B cell (primary cell): ENCODE data around the gene AKT1. TPM values are rescaled to one million over a fixed set of nuclear protein-coding genes. Genes with fewer than 3 reads are reported as not detected.
A peak's percentile ranks its signal among the peaks of the same experiment; 100 is the strongest.

Experiments used
- ATAC-seq: fragments of 200-7000 bp; cut with Tn5 transposase; one replicate; pipeline ENCODE4 v1.10.0; 2021; ENCODE audit warnings: low read depth, mild to moderate bottlenecking, moderate number of reproducible peaks, moderate library complexity
- CTCF ChIA-PET: fragments of 350-600 bp; sonication (Branson Sonifier 250); formaldehyde crosslinking; loops from one replicate; lab custom pipeline; 2021; ENCODE audit warnings: antibody characterized with exemption, inconsistent platforms; lab: Charles Lee
- POLR2A ChIA-PET: fragments of 350-600 bp; sonication (Branson Sonifier 250); formaldehyde crosslinking; loops from one replicate; lab custom pipeline; 2021; ENCODE audit warnings: antibody characterized with exemption; lab: Charles Lee
- DNase-seq: peaks from one replicate; pipeline ENCODE4 v3.0.0; 2013
- H2AFZ ChIP-seq: 2 replicates; pipeline ENCODE4 v1.6.1; 2012; ENCODE audit warnings: mild to moderate bottlenecking, low read depth, low read length; ENCODE audit not compliant: insufficient read depth, poor library complexity, severe bottlenecking
- H3K27ac ChIP-seq, 2 donors: 1 replicate in 1 of 2; 2 replicates in 1 of 2; pipeline ENCODE4 v1.5.1; 2012 to 2013; ENCODE audit warnings: low read length in 2 of 2, mild to moderate bottlenecking in 2 of 2, moderate library complexity in 1 of 2
- H3K27me3 ChIP-seq, 4 experiments: fragments of 200-600 bp in 1 of 4; sonication (generic) in 1 of 4; replicated peaks in 1 of 4; 1 replicate in 2 of 4; 2 replicates in 2 of 4; pipeline versions ENCODE4 v1.6.1 to v1.7.0; 2013 to 2016; ENCODE audit warnings: low read length in 3 of 4, mild to moderate bottlenecking in 2 of 4, mixed read lengths in 1 of 4, moderate library complexity in 1 of 4; ENCODE audit not compliant: insufficient read depth in 4 of 4, control insufficient read depth in 3 of 4; ENCODE audit errors: control extremely low read depth in 1 of 4
- H3K36me3 ChIP-seq, 2 experiments: replicated peaks in 1 of 2; 1 replicate in 1 of 2; 2 replicates in 1 of 2; pipeline versions ENCODE4 v1.6.1 to v1.7.1; 2013; ENCODE audit warnings: low read length in 1 of 2; ENCODE audit not compliant: insufficient read depth in 2 of 2, control insufficient read depth in 1 of 2; ENCODE audit errors: control extremely low read depth in 1 of 2, extremely low read depth in 1 of 2
- H3K4me1 ChIP-seq, 2 donors: fragments of 200-600 bp in 1 of 2; sonication (generic) in 1 of 2; 1 replicate in 1 of 2; 2 replicates in 1 of 2; pipeline versions ENCODE4 v1.5.1 to v1.6.1; 2013 to 2017; ENCODE audit warnings: low read length in 2 of 2; ENCODE audit not compliant: control insufficient read depth in 2 of 2, insufficient read depth in 2 of 2
- H3K4me2 ChIP-seq: replicated peaks from 2 replicates; pipeline ENCODE3; 2012; ENCODE audit warnings: mild to moderate bottlenecking, low read depth, low read length; ENCODE audit not compliant: poor library complexity, severe bottlenecking
- H3K4me3 ChIP-seq, 5 experiments: fragments of 200-600 bp in 1 of 5; sonication (generic) in 1 of 5; 1 replicate in 3 of 5; 2 replicates in 2 of 5; pipeline versions ENCODE4 v1.5.1 to v1.7.0; 2011 to 2016; ENCODE audit warnings: low read length in 4 of 5, mild to moderate bottlenecking in 4 of 5, low read depth in 2 of 5, control low read depth in 1 of 5, moderate library complexity in 1 of 5; ENCODE audit not compliant: insufficient read depth in 1 of 5; ENCODE audit errors: control extremely low read depth in 1 of 5, extremely low read depth in 1 of 5
- H3K79me2 ChIP-seq: fragments of 200-600 bp; sonication (generic); one replicate; pipeline ENCODE4 v1.6.0; 2016; ENCODE audit warnings: low read length; ENCODE audit not compliant: control insufficient read depth, insufficient read depth
- H3K9ac ChIP-seq: fragments of 200-600 bp; sonication (generic); 2 replicates; pipeline ENCODE4 v1.6.1; 2017; ENCODE audit warnings: mild to moderate bottlenecking, low read length, moderate library complexity
- H3K9me3 ChIP-seq, 3 donors: one replicate each; pipeline versions ENCODE4 v1.6.1 to v1.7.1; 2013; ENCODE audit warnings: low read length in 2 of 3; ENCODE audit not compliant: control insufficient read depth in 2 of 3, insufficient read depth in 1 of 3; ENCODE audit errors: control extremely low read depth in 1 of 3
- H4K20me1 ChIP-seq: 2 replicates; pipeline ENCODE4 v1.6.0; 2012; ENCODE audit warnings: mild to moderate bottlenecking, low read length; ENCODE audit not compliant: insufficient read depth, control insufficient read depth, poor library complexity, severe bottlenecking
- H3K27ac Mint-ChIP-seq: one replicate; pipeline ENCODE4 v1.8.0; 2021; ENCODE audit warnings: mixed read lengths
- H3K27me3 Mint-ChIP-seq: one replicate; pipeline ENCODE4 v1.8.0; 2021; ENCODE audit warnings: mixed read lengths
- H3K4me1 Mint-ChIP-seq: one replicate; pipeline ENCODE4 v1.8.0; 2021; ENCODE audit warnings: mixed read lengths
- H3K4me3 Mint-ChIP-seq: one replicate; pipeline ENCODE4 v1.8.0; 2021; ENCODE audit warnings: mixed read lengths
- H3K9me3 Mint-ChIP-seq: one replicate; pipeline ENCODE4 v1.8.0; 2022; ENCODE audit warnings: mixed read lengths; ENCODE audit not compliant: insufficient read depth
- EZH2 ChIP-seq: IDR thresholded peaks from 2 replicates; pipeline ENCODE4 v1.6.1; 2012; ENCODE audit warnings: borderline replicate concordance, low read depth, mild to moderate bottlenecking, moderate library complexity, low read length; ENCODE audit not compliant: insufficient read depth, poor library complexity, severe bottlenecking
- WGBS: methylation state at CpG from one replicate; pipeline ENCODE4 v1.1.5; 2013; ENCODE audit warnings: missing lambda C conversion rate; ENCODE audit not compliant: insufficient coverage; 5-methylcytosine and 5-hydroxymethylcytosine counted together
- intact Hi-C: fragments of 100-400 bp; cut with micrococcal nuclease; formaldehyde crosslinking; loops from one replicate; pipeline ENCODE4 v1.10.0; 2022
- polyA plus RNA-seq: library from polyadenylated mRNA; depleted of rRNA; stranded (reverse); fragments of >200 nt; gene quantifications from 2 replicates; pipeline ENCODE4 v1.2.3, GENCODE V29; 2012
- total RNA-seq, 2 donors: library from RNA; stranded (reverse); fragments of 120-200 nt in 1 of 2; gene quantifications; 1 replicate in 1 of 2; 2 replicates in 1 of 2; pipeline versions ENCODE4 v1.2.3 to v1.2.4, GENCODE V29; 2013 to 2022
- TF ChIP-seq, protein P1 (sequence below): fragments of 200-600 bp; IDR thresholded peaks from one replicate; pipeline ENCODE4 v1.8.0; 2022; ENCODE audit warnings: antibody characterized with exemption, mild to moderate bottlenecking

AKT1 gene
- total and polyA plus RNA-seq, 2 donors (not counting 1 experiment from before 2014, with no cell fraction given) = 71.1 to 90.1 TPM

DNA sequence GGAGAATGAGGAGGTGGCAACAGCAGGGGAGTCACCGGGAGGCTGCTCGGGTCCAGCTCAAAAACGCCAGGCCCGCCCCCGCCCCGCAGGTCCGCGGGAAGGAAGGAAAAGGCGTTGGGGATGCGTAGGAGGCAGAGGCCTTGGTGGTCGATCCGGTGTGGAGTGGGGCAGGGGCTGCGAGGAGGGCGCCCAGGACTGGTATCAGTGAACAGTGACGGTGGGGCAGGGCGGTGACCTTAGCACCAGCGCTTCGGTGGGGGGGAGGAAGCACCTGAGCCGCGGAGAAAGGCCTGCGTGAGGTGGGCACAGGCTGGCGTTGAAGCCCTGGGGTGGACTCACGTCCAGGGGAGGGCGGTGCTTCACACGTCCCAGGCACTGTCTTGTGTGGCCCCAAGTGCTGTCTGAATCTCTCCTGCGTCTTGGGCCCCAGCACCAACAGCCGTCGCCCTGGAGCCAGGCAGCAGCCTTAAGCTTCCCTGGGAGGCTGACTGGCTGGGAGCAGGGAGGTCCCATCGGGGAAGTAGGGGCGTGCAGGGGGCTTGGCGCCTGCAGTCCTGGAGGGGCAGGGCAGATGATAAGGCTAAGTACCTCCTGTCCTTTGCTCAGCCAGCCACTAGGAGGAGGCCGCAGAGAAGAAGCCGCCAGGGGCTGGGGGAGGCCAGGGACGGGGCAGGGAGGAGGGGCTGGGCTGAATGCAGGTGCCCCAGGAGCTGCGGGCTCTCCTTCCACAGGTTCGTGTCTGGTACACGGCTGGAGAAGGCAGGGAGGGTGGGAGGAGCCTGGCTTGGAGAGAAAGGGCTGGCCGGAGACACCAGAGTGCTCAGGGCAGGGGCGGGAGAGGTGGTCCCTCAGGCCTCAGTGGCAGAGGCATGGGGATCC lies 31.9 kb upstream of the AKT1 start:
- Mint-ChIP-seq H3K9me3 (peaks cover 6% of the 10 kb centered on the region), H3K27me3 (peaks cover 10% of the 10 kb centered on the region), H3K4me1 (peaks cover 29% of the 10 kb centered on the region), H3K4me3 (peak overlapping the region; percentile 85), H3K27ac (peak overlapping the region; percentile 61)
- H3K79me2 ChIP-seq = no peaks in the 10 kb centered on the region
- no peaks in the 10 kb centered on the region for H4K20me1 ChIP-seq
- WGBS = 6% methylated on average over 38 of the region's 39 CpGs
- peak; percentile 79 for DNase-seq
- peak; percentile 67 for ATAC-seq
- H3K4me2 ChIP-seq = peak overlapping the region; percentile 99
- TF ChIP-seq EZH2 = no peak
- TF ChIP-seq, protein P1, sequence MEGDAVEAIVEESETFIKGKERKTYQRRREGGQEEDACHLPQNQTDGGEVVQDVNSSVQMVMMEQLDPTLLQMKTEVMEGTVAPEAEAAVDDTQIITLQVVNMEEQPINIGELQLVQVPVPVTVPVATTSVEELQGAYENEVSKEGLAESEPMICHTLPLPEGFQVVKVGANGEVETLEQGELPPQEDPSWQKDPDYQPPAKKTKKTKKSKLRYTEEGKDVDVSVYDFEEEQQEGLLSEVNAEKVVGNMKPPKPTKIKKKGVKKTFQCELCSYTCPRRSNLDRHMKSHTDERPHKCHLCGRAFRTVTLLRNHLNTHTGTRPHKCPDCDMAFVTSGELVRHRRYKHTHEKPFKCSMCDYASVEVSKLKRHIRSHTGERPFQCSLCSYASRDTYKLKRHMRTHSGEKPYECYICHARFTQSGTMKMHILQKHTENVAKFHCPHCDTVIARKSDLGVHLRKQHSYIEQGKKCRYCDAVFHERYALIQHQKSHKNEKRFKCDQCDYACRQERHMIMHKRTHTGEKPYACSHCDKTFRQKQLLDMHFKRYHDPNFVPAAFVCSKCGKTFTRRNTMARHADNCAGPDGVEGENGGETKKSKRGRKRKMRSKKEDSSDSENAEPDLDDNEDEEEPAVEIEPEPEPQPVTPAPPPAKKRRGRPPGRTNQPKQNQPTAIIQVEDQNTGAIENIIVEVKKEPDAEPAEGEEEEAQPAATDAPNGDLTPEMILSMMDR = peak; percentile 70
- H3K9ac ChIP-seq = peak overlapping the region; percentile 50
- no peak overlapping the region for H3K27ac ChIP-seq
- H3K9me3 ChIP-seq = peaks cover 0 to 13% (median 0%) of the 10 kb centered on the region in 3 donors
- H3K27me3 ChIP-seq = peaks cover 0 to 21% (median 10%) of the 10 kb centered on the region in 4 experiments
- H3K4me3 ChIP-seq = peak overlapping the region in 4 of 5 experiments; percentile 26 to 50 (median 48)
- ChIA-PET POLR2A (no interaction called here), CTCF (interaction anchor here (1.0 to 4.1 kb wide), 7 partner anchors 19 to 218 kb away, joined by 3 to 89 read pairs (median 5); partner anchors contain the start of genes SIVA1 and ZBTB42)
- H3K36me3 ChIP-seq = no peaks in the 10 kb centered on the region
- H3K4me1 ChIP-seq = peaks cover 19 to 21% of the 10 kb centered on the region in 2 donors
- intact Hi-C loops = loop anchor here (1.0 to 5.0 kb wide), 3 partner anchors 33 to 355 kb away; partner anchors contain the start of genes AKT1 and NUDT14
- H2AFZ ChIP-seq = peak overlapping the region; percentile 84
